A549 (cell line): ENCODE data around the gene DCTN3. TPM values are rescaled to one million over a fixed set of nuclear protein-coding genes. Genes with fewer than 3 reads are reported as not detected.

Source experiments
- ATAC-seq, 2 experiments: fragments of 200-7000 bp in 1 of 2; fragments of >200 bp in 1 of 2; cut with Nextera tagmentation in 1 of 2; cut with Tn5 transposase in 1 of 2; 3 replicates each; pipeline versions ENCODE4 v1.8.0 to v1.9.1; 2018 to 2020; ENCODE audit warnings: mild to moderate bottlenecking in 1 of 2, moderate library complexity in 1 of 2
- CTCF ChIA-PET: fragments of 300-600 bp; sonication (Branson Sonifier 250); formaldehyde crosslinking; extraction: SDS; loops from one replicate; lab custom pipeline; 2021; ENCODE audit warnings: antibody characterized with exemption, inconsistent platforms; lab: Yijun Ruan, JAX
- POLR2A ChIA-PET: fragments of 350-600 bp; formaldehyde crosslinking; extraction: SDS; loops from one replicate; lab custom pipeline; 2021; ENCODE audit warnings: antibody characterized with exemption, inconsistent platforms; lab: Yijun Ruan, JAX
- DNase-seq, 2 experiments: peaks; one replicate each; pipeline versions ENCODE4 v3.0.0 to v3.0.0-alpha.2; 2011 to 2016; ENCODE audit warnings: low read depth in 1 of 2, low spot score in 1 of 2
- FAIRE-seq: peaks from 2 replicates; lab custom pipeline; 2011; peaks lifted over from hg19 to GRCh38; lab: Jason Lieb, UNC
- H3K27ac ChIP-seq, 2 experiments: fragments of >200 bp; sonication (Bioruptor Twin); formaldehyde crosslinking; 3 replicates each; pipeline ENCODE4 v1.5.1; 2016 to 2017
- H3K4me1 ChIP-seq: fragments of >200 bp; sonication (Bioruptor Twin); formaldehyde crosslinking; 3 replicates; pipeline ENCODE4 v1.6.1; 2016
- H3K4me2 ChIP-seq: fragments of >200 bp; sonication (Bioruptor Twin); formaldehyde crosslinking; 3 replicates; pipeline ENCODE4 v1.6.1; 2016
- H3K4me3 ChIP-seq: fragments of >200 bp; sonication (Bioruptor Twin); formaldehyde crosslinking; 3 replicates; pipeline ENCODE4 v1.5.1; 2016
- H3K9me3 ChIP-seq: fragments of >200 bp; sonication (Bioruptor Twin); formaldehyde crosslinking; 3 replicates; pipeline ENCODE4 v1.6.1; 2016
- CHD2 ChIP-seq: fragments of 150-350 bp; IDR thresholded peaks from 2 replicates; pipeline ENCODE4 v1.6.1; 2014; ENCODE audit warnings: low read length; ENCODE audit not compliant: partially characterized antibody
- CHD4 ChIP-seq: fragments of 200-600 bp; sonication (generic); IDR thresholded peaks from 2 replicates; pipeline ENCODE4 v1.6.1; 2016; ENCODE audit warnings: antibody characterized with exemption, mild to moderate bottlenecking, borderline replicate concordance
- EHF ChIP-seq: fragments of 250-450 bp; sonication (Bioruptor Pico); IDR thresholded peaks from 2 replicates; pipeline ENCODE4 v1.5.0; 2020; ENCODE audit warnings: mild to moderate bottlenecking
- EHMT2 ChIP-seq: fragments of 200-600 bp; sonication (generic); IDR thresholded peaks from 2 replicates; pipeline ENCODE4 v1.6.1; 2016; ENCODE audit warnings: antibody characterized with exemption, low read depth, mild to moderate bottlenecking, moderate library complexity
- FOSB ChIP-seq: fragments of 250-450 bp; sonication (Bioruptor Pico); IDR thresholded peaks from 2 replicates; pipeline ENCODE4 v1.5.0; 2020; ENCODE audit warnings: mild to moderate bottlenecking, moderate library complexity
- FOSL2 ChIP-seq, 2 experiments: fragments of 450-650 bp in 1 of 2; fragments of >200 bp in 1 of 2; sonication (Bioruptor Twin) in 1 of 2; formaldehyde crosslinking; IDR thresholded peaks; 2 replicates each; pipeline versions ENCODE4 v1.5.0 to v1.6.1; 2016 to 2020; ENCODE audit warnings: mild to moderate bottlenecking in 1 of 2, moderate library complexity in 1 of 2
- FOXS1 ChIP-seq: fragments of 250-450 bp; sonication (Bioruptor Pico); IDR thresholded peaks from 2 replicates; pipeline ENCODE4 v1.5.0; 2020; ENCODE audit warnings: mild to moderate bottlenecking, moderate library complexity
- GATA3 ChIP-seq: IDR thresholded peaks from 2 replicates; pipeline ENCODE4 v1.6.1; 2012; ENCODE audit warnings: borderline replicate concordance
- HDAC2 ChIP-seq: fragments of 200-600 bp; sonication (generic); IDR thresholded peaks from 2 replicates; pipeline ENCODE4 v1.6.1; 2016
- HOXA7 ChIP-seq: fragments of 250-450 bp; sonication (Bioruptor Pico); IDR thresholded peaks from 2 replicates; pipeline ENCODE4 v1.5.0; 2020; ENCODE audit warnings: mild to moderate bottlenecking, moderate library complexity
- JUN ChIP-seq, 2 experiments: fragments of >200 bp; sonication (Bioruptor Twin); formaldehyde crosslinking; IDR thresholded peaks; 2 replicates in 1 of 2; 3 replicates in 1 of 2; pipeline ENCODE4 v1.6.1; 2016 to 2017
- NFE2L2 ChIP-seq: fragments of 150-350 bp; conservative IDR thresholded peaks from 2 replicates; pipeline ENCODE4 v1.6.1; 2014; ENCODE audit warnings: low read length
- POLR2A ChIP-seq: IDR thresholded peaks from 2 replicates; pipeline ENCODE4 v1.6.1; 2012; ENCODE audit warnings: mild to moderate bottlenecking, low read length
- RAD21 ChIP-seq, 2 experiments: fragments of >200 bp in 1 of 2; sonication (Bioruptor Twin) in 1 of 2; formaldehyde crosslinking in 1 of 2; IDR thresholded peaks in 1 of 2; conservative IDR thresholded peaks in 1 of 2; 2 replicates in 1 of 2; 3 replicates in 1 of 2; pipeline ENCODE4 v1.6.1; 2012 to 2018; ENCODE audit warnings: inconsistent platforms in 1 of 2
- RFX5 ChIP-seq: fragments of 450-650 bp; IDR thresholded peaks from 2 replicates; pipeline ENCODE4 v1.7.1; 2014; ENCODE audit warnings: antibody characterized with exemption, mild to moderate bottlenecking, moderate library complexity
- SMC3 ChIP-seq: fragments of >200 bp; sonication (Bioruptor Twin); formaldehyde crosslinking; IDR thresholded peaks from 3 replicates; pipeline ENCODE4 v1.6.1; 2018; ENCODE audit warnings: inconsistent platforms
- SREBF2 ChIP-seq: fragments of 450-650 bp; IDR thresholded peaks from 2 replicates; pipeline ENCODE4 v1.6.1; 2014; ENCODE audit warnings: mild to moderate bottlenecking, moderate library complexity
- ZC3H11A ChIP-seq: fragments of 450-650 bp; IDR thresholded peaks from 2 replicates; pipeline ENCODE4 v1.6.1; 2014; ENCODE audit warnings: antibody characterized with exemption, mild to moderate bottlenecking
- ZFP36 ChIP-seq: fragments of 450-650 bp; IDR thresholded peaks from 2 replicates; pipeline ENCODE4 v1.6.1; 2014; ENCODE audit warnings: borderline replicate concordance; ENCODE audit not compliant: partially characterized antibody
- whole genome bisulfite sequencing: methylation state at CpG from one replicate; pipeline ENCODE4 v1.1.6; 2017; ENCODE audit errors: missing lambda C conversion rate; 5-methylcytosine and 5-hydroxymethylcytosine counted together
- polyA plus RNA-seq, 4 experiments: library from polyadenylated mRNA; depleted of rRNA in 3 of 4; stranded (reverse); fragments of >200 nt; fragmentation: RNase III in 1 of 4; extraction: RNeasy Plus Mini Kit Qiagen cat#74134 plus additional on column Dnase treatment in 1 of 4; gene quantifications; 2 replicates in 3 of 4; 3 replicates in 1 of 4; pipeline ENCODE4 v1.2.3, GENCODE V29; 2011 to 2017
- TF ChIP-seq, protein P1 (sequence below): fragments of 250-450 bp; sonication (Bioruptor Pico); IDR thresholded peaks from 2 replicates; pipeline ENCODE4 v1.5.0; 2020; ENCODE audit warnings: low read depth, mild to moderate bottlenecking, moderate library complexity
- TF ChIP-seq, protein P2 (sequence below): fragments of 150-350 bp; IDR thresholded peaks from 2 replicates; pipeline ENCODE4 v1.6.1; 2014; ENCODE audit warnings: low read depth, mild to moderate bottlenecking, low read length
- TF ChIP-seq, protein P3 (sequence below): IDR thresholded peaks from 2 replicates; pipeline ENCODE4 v1.6.1; 2012
- TF ChIP-seq, protein P4 (sequence below): fragments of >200 bp; sonication (Bioruptor Twin); formaldehyde crosslinking; IDR thresholded peaks from 2 replicates; pipeline ENCODE4 v1.6.1; 2016
- TF ChIP-seq, protein P5 (sequence below): fragments of 250-450 bp; sonication (Bioruptor Pico); IDR thresholded peaks from 2 replicates; pipeline ENCODE4 v1.5.0; 2021; ENCODE audit warnings: mild to moderate bottlenecking, moderate library complexity, borderline replicate concordance
- TF ChIP-seq, protein P6 (sequence below): fragments of >200 bp; sonication (Bioruptor Twin); formaldehyde crosslinking; IDR thresholded peaks from 3 replicates; pipeline ENCODE4 v1.6.1; 2016

The DCTN3 gene
- polyA plus RNA-seq, 2 of the 4 experiments (the other 2 are of a cell fraction) = 74.3 to 92.9 TPM

DNA sequence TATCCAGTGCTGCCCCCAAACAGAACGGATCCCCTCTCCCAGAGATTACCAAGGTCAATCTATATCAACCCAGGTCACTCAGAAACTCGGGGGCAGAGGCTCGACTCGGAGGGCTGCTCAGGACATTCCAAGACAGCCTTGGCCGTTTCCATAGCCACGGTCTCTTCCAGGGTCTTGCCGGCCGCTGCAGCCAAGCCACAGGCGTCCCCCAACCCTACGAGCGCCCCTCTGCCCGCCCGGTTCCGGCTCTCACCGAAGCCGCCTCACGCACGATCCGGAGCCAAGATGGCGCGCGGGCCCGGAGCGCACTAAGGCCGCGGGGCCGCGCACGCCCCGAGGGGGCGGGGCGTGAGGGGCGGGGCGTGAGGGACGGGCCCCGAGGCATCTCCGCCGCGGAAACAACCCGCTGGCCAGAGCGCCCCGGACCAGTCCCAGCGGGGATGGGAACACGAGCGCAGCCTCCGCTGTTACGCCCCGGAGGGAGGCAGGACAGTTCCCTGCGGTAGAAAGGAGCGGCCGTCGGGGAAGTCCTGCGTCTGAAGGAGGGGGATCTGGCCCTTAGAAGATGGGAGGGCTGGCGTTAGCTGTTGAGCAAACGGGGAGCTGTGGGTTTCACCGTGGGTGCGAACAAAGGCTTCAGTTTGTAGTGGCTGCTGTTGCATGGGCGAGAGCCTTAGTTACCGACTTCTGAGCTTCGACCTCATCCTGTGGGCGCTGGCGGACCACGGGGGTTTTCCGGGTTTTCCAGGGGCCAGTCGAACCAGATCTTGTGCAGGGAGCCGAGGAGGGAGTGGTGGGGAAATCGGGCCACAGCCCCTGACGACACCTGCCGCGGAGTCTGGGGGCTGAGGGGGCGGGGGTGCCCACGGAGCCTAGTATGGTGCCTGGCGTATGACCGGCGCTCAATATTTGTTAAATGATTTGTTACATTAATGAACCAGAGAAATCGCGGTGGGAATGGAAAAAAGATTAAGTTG lies 8.2 kb downstream of the DCTN3 start, which contains the start of gene RPP25L (continued):
- TF ChIP-seq EHF (CRISPR knock-in tag) (no peak), FOSL2 (IDR thresholded peaks at IDR 0.05) (no peak), FOSL2 (CRISPR knock-in tag; IDR thresholded peaks at IDR 0.05) (no peak), HDAC2 (no peak), HOXA7 (CRISPR knock-in tag) (no peak), EHMT2 (no peak), JUN (IDR thresholded peaks at IDR 0.05) (peak; percentile 89 to 91), SREBF2 (no peak), ZC3H11A (no peak), ZFP36 (no peak), CHD4 (no peak), FOSB (no peak)
- TF ChIP-seq, protein P1, sequence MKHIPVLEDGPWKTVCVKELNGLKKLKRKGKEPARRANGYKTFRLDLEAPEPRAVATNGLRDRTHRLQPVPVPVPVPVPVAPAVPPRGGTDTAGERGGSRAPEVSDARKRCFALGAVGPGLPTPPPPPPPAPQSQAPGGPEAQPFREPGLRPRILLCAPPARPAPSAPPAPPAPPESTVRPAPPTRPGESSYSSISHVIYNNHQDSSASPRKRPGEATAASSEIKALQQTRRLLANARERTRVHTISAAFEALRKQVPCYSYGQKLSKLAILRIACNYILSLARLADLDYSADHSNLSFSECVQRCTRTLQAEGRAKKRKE (CRISPR knock-in tag) = no peak
- TF ChIP-seq, protein P2, sequence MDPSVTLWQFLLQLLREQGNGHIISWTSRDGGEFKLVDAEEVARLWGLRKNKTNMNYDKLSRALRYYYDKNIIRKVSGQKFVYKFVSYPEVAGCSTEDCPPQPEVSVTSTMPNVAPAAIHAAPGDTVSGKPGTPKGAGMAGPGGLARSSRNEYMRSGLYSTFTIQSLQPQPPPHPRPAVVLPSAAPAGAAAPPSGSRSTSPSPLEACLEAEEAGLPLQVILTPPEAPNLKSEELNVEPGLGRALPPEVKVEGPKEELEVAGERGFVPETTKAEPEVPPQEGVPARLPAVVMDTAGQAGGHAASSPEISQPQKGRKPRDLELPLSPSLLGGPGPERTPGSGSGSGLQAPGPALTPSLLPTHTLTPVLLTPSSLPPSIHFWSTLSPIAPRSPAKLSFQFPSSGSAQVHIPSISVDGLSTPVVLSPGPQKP = no peak
- TF ChIP-seq, protein P3, sequence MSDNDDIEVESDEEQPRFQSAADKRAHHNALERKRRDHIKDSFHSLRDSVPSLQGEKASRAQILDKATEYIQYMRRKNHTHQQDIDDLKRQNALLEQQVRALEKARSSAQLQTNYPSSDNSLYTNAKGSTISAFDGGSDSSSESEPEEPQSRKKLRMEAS = peak; percentile 71

DNA sequence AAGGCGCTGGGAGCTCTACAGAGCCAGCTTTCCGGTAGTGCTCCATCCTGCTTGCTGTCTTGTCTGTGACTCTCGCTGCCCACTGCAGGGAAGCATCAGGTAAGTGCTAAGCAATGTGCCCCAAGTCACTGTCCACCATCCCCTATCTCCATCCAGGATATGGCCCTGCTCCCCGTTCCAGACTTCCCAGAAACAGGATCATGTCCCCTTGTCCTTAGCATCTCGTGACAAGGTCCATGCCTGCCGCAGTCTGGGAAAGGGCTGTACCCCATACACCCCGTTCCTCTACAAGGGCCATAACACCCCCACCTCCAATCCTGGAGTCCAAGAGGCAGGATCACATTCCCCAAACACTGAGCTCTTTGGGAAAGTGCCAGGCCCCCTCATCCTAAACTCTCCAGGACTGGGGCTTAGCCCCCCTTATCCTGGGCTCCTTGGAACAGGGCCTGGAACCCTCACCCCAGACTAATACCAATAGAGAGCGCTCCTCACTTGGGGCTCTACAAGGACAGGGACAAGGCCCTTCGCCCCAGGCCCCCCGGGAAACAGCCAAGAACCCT lies 9.0 kb downstream of the DCTN3 start:
- peak overlapping the region; percentile 91 to 94 for H3K27ac ChIP-seq
- DNase-seq = no peak
- no peaks in the 10 kb centered on the region for H3K9me3 ChIP-seq
- FAIRE-seq = no peak
- ATAC-seq = peak; percentile 22 to 28; a peak in 4 of 6 replicates
- no peak for TF ChIP-seq GATA3
- TF ChIP-seq FOXS1 (CRISPR knock-in tag) = no peak
- no peak for TF ChIP-seq HDAC2
- TF ChIP-seq CHD2 = no peak
- TF ChIP-seq NFE2L2 = no peak
- TF ChIP-seq POLR2A = no peak
- TF ChIP-seq RAD21 (conservative IDR thresholded peaks at IDR 0.05 in 1 of 2, IDR thresholded peaks at IDR 0.05 in 1 of 2) = no peak
- TF ChIP-seq, protein P4, sequence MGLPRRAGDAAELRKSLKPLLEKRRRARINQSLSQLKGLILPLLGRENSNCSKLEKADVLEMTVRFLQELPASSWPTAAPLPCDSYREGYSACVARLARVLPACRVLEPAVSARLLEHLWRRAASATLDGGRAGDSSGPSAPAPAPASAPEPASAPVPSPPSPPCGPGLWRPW = no peak
- TF ChIP-seq, protein P5, sequence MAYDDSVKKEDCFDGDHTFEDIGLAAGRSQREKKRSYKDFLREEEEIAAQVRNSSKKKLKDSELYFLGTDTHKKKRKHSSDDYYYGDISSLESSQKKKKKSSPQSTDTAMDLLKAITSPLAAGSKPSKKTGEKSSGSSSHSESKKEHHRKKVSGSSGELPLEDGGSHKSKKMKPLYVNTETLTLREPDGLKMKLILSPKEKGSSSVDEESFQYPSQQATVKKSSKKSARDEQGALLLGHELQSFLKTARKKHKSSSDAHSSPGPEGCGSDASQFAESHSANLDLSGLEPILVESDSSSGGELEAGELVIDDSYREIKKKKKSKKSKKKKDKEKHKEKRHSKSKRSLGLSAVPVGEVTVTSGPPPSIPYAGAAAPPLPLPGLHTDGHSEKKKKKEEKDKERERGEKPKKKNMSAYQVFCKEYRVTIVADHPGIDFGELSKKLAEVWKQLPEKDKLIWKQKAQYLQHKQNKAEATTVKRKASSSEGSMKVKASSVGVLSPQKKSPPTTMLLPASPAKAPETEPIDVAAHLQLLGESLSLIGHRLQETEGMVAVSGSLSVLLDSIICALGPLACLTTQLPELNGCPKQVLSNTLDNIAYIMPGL (CRISPR knock-in tag) = no peak
- TF ChIP-seq, protein P6, sequence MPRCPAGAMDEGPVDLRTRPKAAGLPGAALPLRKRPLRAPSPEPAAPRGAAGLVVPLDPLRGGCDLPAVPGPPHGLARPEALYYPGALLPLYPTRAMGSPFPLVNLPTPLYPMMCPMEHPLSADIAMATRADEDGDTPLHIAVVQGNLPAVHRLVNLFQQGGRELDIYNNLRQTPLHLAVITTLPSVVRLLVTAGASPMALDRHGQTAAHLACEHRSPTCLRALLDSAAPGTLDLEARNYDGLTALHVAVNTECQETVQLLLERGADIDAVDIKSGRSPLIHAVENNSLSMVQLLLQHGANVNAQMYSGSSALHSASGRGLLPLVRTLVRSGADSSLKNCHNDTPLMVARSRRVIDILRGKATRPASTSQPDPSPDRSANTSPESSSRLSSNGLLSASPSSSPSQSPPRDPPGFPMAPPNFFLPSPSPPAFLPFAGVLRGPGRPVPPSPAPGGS = no peak
- TF ChIP-seq RFX5 = no peak
- TF ChIP-seq SMC3 = no peak
- POLR2A ChIA-PET = no interaction called here
- 55% methylated on average over 9 of the region's 10 CpGs for WGBS
- peaks cover 18% of the 10 kb centered on the region; the same call in 1 of the 3 replicates for H3K4me1 ChIP-seq
- H3K4me3 ChIP-seq = peak overlapping the region; percentile 75
- CTCF ChIA-PET = interaction anchor here (0.9 to 17.0 kb wide), 8 partner anchors 9 to 63 kb away, joined by 3 to 429 read pairs (median 4); partner anchors contain the start of genes ARID3C and SIGMAR1
- H3K4me2 ChIP-seq = peak overlapping the region; percentile 96
